Raji (cell line): ENCODE measurements around the gene TNFSF13.

Source experiments
- POLR2A ChIP-seq: IDR thresholded peaks from 2 replicates; pipeline ENCODE4 v1.6.1; 2011; ENCODE audit warnings: low read depth, low read length, control low read depth; ENCODE audit not compliant: insufficient read depth

TNFSF13 gene

GRCh38 chr17:7561589-7562207 is 3.1 kb downstream of the TNFSF13 start, which contains the start of gene SENP3:
TSS of gene SENP3 (plus strand) at chr17:7561919. CDS start at chr17:7563077, 1,158 bp downstream.
- peak; percentile 75 for TF ChIP-seq POLR2A

- no peak for TF ChIP-seq POLR2A
These were observed 3.7 kb downstream of the TNFSF13 start for GRCh38 chr17:7562208-7562605.

GRCh38 chr17:7563115-7563869 is 4.7 kb downstream of the TNFSF13 start:
- no peak for TF ChIP-seq POLR2A

- no peak for TF ChIP-seq POLR2A
These were observed 11.0 kb downstream of the TNFSF13 start for GRCh38 chr17:7569571-7569970.

GRCh38 chr17:7570351-7570750 is 11.8 kb downstream of the TNFSF13 start:
- no peak for TF ChIP-seq POLR2A

- TF ChIP-seq POLR2A, result no peak; the same call in 1 of the 2 replicates
These were observed 13.7 kb downstream of the TNFSF13 start for GRCh38 chr17:7572338-7572587.

GRCh38 chr17:7572588-7573323 is 14.2 kb downstream of the TNFSF13 start:
- TF ChIP-seq POLR2A, result peak; percentile 94

- peak; percentile 62 for TF ChIP-seq POLR2A
These were observed 15.0 kb downstream of the TNFSF13 start for GRCh38 chr17:7573324-7574080.

- TF ChIP-seq POLR2A, result no peak
These were observed 15.8 kb downstream of the TNFSF13 start for GRCh38 chr17:7574176-7574953.

- TF ChIP-seq POLR2A, result no peak
These were observed 16.9 kb downstream of the TNFSF13 start for GRCh38 chr17:7575481-7575883.

- no peak for TF ChIP-seq POLR2A
These were observed 17.4 kb downstream of the TNFSF13 start for GRCh38 chr17:7575959-7576358.

- TF ChIP-seq POLR2A, result no peak
These were observed 17.9 kb downstream of the TNFSF13 start for GRCh38 chr17:7576432-7576937.

GRCh38 chr17:7577327-7578199 is 19.0 kb downstream of the TNFSF13 start:
- no peak for TF ChIP-seq POLR2A

GRCh38 chr17:7579001-7579833 is 20.7 kb downstream of the TNFSF13 start, which contains the start of gene CD68:
TSS of gene CD68 (plus strand) at chr17:7579638. CDS start at chr17:7579678, 40 bp downstream.
- peak; percentile 44; the same call in 1 of the 2 replicates for TF ChIP-seq POLR2A
